Measurements from ENCODE around the gene CALN1.

The CALN1 gene

DNA sequence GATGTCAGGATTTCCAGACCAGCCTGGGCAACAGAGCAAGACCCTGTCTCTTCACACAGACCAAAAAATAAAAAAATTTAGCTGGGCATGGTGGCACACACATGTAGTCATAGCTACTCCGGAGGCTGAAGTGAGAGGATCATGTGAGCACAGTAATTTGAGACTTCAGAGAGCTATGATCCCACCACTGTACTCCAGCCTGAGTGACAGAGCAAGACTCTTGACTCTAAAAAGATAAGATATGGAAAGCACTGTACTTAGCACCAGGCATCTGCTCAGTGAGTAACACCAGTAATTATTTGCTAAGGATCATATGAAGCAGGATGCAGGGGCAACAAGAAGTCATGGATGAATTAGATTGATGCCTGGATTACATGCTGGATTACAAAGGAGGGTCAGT is 128.8 kb downstream of the CALN1 start:
- H3K4me3 ChIP-seq (ENCODE audit: low read depth, low read length): no peak overlapping the region
- TF ChIP-seq ZNF311 (tag by site-specific recombination; IDR thresholded peaks at IDR 0.05; ENCODE audit: borderline replicate concordance) (no peak), ZNF544 (tag by site-specific recombination; IDR thresholded peaks at IDR 0.05) (no peak), ZXDB (tag by site-specific recombination; IDR thresholded peaks at IDR 0.05) (no peak), ZNF341 (tag by site-specific recombination; IDR thresholded peaks at IDR 0.05; ENCODE audit: low read depth) (no peak), ZNF175 (tag by site-specific recombination; IDR thresholded peaks at IDR 0.05) (no peak), ZNF366 (tag by site-specific recombination; conservative IDR thresholded peaks at IDR 0.05) (no peak), ZNF514 (tag by site-specific recombination; IDR thresholded peaks at IDR 0.05) (no peak), ZNF248 (tag by site-specific recombination; IDR thresholded peaks at IDR 0.05) (no peak), PATZ1 (tag by site-specific recombination; IDR thresholded peaks at IDR 0.05) (no peak), ZNF596 (tag by site-specific recombination; IDR thresholded peaks at IDR 0.05) (no peak), MEIS1 (CRISPR knock-in tag; IDR thresholded peaks at IDR 0.05; ENCODE audit: borderline replicate concordance) (no peak), ZNF140 (tag by site-specific recombination; IDR thresholded peaks at IDR 0.05) (no peak), ZNF629 (tag by site-specific recombination; IDR thresholded peaks at IDR 0.05) (no peak), ZNF121 (tag by site-specific recombination; IDR thresholded peaks at IDR 0.05) (no peak), ZNF23 (tag by site-specific recombination; IDR thresholded peaks at IDR 0.05; ENCODE audit: borderline replicate concordance) (no peak)
- TF ChIP-seq, protein P1, sequence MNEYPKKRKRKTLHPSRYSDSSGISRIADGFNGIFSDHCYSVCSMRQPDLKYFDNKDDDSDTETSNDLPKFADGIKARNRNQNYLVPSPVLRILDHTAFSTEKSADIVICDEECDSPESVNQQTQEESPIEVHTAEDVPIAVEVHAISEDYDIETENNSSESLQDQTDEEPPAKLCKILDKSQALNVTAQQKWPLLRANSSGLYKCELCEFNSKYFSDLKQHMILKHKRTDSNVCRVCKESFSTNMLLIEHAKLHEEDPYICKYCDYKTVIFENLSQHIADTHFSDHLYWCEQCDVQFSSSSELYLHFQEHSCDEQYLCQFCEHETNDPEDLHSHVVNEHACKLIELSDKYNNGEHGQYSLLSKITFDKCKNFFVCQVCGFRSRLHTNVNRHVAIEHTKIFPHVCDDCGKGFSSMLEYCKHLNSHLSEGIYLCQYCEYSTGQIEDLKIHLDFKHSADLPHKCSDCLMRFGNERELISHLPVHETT (tag by site-specific recombination; IDR thresholded peaks at IDR 0.05): no peak
- TF ChIP-seq, protein P2, sequence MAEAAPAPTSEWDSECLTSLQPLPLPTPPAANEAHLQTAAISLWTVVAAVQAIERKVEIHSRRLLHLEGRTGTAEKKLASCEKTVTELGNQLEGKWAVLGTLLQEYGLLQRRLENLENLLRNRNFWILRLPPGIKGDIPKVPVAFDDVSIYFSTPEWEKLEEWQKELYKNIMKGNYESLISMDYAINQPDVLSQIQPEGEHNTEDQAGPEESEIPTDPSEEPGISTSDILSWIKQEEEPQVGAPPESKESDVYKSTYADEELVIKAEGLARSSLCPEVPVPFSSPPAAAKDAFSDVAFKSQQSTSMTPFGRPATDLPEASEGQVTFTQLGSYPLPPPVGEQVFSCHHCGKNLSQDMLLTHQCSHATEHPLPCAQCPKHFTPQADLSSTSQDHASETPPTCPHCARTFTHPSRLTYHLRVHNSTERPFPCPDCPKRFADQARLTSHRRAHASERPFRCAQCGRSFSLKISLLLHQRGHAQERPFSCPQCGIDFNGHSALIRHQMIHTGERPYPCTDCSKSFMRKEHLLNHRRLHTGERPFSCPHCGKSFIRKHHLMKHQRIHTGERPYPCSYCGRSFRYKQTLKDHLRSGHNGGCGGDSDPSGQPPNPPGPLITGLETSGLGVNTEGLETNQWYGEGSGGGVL (tag by site-specific recombination; IDR thresholded peaks at IDR 0.05): no peak
- TF ChIP-seq, protein P3, sequence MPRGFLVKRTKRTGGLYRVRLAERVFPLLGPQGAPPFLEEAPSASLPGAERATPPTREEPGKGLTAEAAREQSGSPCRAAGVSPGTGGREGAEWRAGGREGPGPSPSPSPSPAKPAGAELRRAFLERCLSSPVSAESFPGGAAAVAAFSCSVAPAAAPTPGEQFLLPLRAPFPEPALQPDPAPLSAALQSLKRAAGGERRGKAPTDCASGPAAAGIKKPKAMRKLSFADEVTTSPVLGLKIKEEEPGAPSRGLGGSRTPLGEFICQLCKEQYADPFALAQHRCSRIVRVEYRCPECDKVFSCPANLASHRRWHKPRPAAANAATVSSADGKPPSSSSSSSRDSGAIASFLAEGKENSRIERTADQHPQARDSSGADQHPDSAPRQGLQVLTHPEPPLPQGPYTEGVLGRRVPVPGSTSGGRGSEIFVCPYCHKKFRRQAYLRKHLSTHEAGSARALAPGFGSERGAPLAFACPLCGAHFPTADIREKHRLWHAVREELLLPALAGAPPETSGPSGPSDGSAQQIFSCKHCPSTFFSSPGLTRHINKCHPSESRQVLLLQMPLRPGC (tag by site-specific recombination; IDR thresholded peaks at IDR 0.05): no peak
- TF ChIP-seq, protein P4, sequence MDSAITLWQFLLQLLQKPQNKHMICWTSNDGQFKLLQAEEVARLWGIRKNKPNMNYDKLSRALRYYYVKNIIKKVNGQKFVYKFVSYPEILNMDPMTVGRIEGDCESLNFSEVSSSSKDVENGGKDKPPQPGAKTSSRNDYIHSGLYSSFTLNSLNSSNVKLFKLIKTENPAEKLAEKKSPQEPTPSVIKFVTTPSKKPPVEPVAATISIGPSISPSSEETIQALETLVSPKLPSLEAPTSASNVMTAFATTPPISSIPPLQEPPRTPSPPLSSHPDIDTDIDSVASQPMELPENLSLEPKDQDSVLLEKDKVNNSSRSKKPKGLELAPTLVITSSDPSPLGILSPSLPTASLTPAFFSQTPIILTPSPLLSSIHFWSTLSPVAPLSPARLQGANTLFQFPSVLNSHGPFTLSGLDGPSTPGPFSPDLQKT (IDR thresholded peaks at IDR 0.05; ENCODE audit: borderline replicate concordance, low read depth, low read length): no peak
- H3K36me3 ChIP-seq (ENCODE audit: control insufficient read depth in 2 of 2, insufficient read depth in 1 of 2, low read length in 2 of 2): no peaks in the 10 kb centered on the region
- no peak overlapping the region for H3K27ac ChIP-seq (ENCODE audit: extremely low read depth, low read depth, low read length)
- no peaks in the 10 kb centered on the region for H3K4me1 ChIP-seq (ENCODE audit: control insufficient read depth, insufficient read depth, low read length)
- POLR2A ChIA-PET: no interaction called here
- H3K9me3 ChIP-seq (ENCODE audit: control insufficient read depth, insufficient read depth, low read depth, low read length): no peaks in the 10 kb centered on the region
- CTCF ChIA-PET: no interaction called here
